SJSA1 (cell line): Measurements from ENCODE around the gene LIMCH1. TPM values are rescaled to one million over a fixed set of nuclear protein-coding genes. Genes with fewer than 3 reads are reported as not detected.

ENCODE experiments used
- DNase-seq, 2 experiments: peaks; one replicate each; pipeline ENCODE4 v3.0.0-alpha.2; 2015 to 2020; ENCODE audit warnings: low spot score in 2 of 2, low read depth in 1 of 2
- H3K27ac ChIP-seq: fragments of 250-450 bp; sonication (Bioruptor Pico); 2 replicates; pipeline ENCODE4 v1.5.1; 2020; ENCODE audit warnings: mild to moderate bottlenecking, moderate library complexity
- H3K27me3 ChIP-seq: fragments of 250-450 bp; sonication (Bioruptor Pico); replicated peaks from 2 replicates; pipeline ENCODE4 v1.5.1; 2020; ENCODE audit warnings: mild to moderate bottlenecking, moderate library complexity
- H3K36me3 ChIP-seq: fragments of 250-450 bp; sonication (Bioruptor Pico); 2 replicates; pipeline ENCODE4 v1.5.1; 2020; ENCODE audit warnings: mild to moderate bottlenecking
- H3K4me1 ChIP-seq: fragments of 250-450 bp; sonication (Bioruptor Pico); replicated peaks from 2 replicates; pipeline ENCODE4 v1.6.1; 2021; ENCODE audit warnings: mild to moderate bottlenecking
- H3K4me3 ChIP-seq: fragments of 250-450 bp; sonication (Bioruptor Pico); 2 replicates; pipeline ENCODE4 v1.5.1; 2020; ENCODE audit warnings: mild to moderate bottlenecking
- H3K9me3 ChIP-seq: fragments of 250-450 bp; sonication (Bioruptor Pico); replicated peaks from 2 replicates; pipeline ENCODE4 v1.5.1; 2020; ENCODE audit warnings: mild to moderate bottlenecking
- total RNA-seq: library from RNA; depleted of rRNA; stranded (reverse); fragments of >200 nt; shearing (Covaris generic); gene quantifications from 2 replicates; pipeline ENCODE4 v1.2.3, GENCODE V29; 2014; rRNA removed

Gene LIMCH1
- total RNA-seq, 1 experiment from 2014 or later, result 27.7 TPM

DNA sequence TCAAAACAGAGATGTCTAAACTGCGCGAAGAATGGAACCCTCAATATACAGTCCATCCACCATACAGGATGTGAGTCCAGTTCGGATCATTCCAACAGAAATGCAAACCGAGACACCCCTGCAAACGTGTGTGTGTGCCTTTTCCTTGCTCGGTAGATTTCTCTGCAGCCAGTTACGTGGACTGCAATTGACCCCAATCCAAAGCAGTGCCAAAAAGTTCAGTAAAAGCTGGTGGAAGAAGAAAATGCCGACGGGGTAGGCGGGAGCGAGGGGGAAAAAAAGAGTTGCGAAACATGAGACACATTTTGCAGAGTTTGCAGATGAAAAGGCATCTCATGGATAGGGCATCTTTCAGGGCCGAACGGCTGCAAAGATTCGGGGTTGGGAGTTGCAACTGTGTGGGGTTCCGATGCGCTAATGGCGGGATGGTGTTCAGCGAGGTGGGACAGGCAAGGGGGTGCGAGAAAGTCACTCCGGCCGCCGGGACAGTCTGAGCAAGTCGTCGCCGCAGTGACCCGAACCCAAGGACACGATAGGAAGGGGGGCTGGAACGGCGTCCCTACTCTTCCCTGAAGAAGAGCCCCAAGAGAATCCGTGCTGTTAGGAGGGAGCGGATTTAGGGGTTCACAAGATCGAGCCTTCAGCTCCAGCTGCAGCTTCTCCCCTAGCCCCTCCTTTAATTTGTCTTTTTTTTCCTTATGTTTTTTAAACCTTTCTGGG, 206.8 kb downstream of the LIMCH1 start:
- Histone ChIP-seq H3K36me3 (no peaks in the 10 kb centered on the region), H3K27me3 (peaks cover 26% of the 10 kb centered on the region), H3K4me3 (no peak overlapping the region), H3K9me3 (no peaks in the 10 kb centered on the region), H3K4me1 (no peaks in the 10 kb centered on the region), H3K27ac (no peak overlapping the region)
- DNase-seq, result no peak

- no peaks in the 10 kb centered on the region for H3K36me3 ChIP-seq
- no peak overlapping the region for H3K27ac ChIP-seq
- H3K27me3 ChIP-seq, result peaks cover 27% of the 10 kb centered on the region
- DNase-seq, result no peak
- no peaks in the 10 kb centered on the region for H3K9me3 ChIP-seq
- H3K4me1 ChIP-seq, result no peaks in the 10 kb centered on the region
- H3K4me3 ChIP-seq, result no peak overlapping the region
Measured at GRCh38 chr4:41745292-41746024, 207.5 kb downstream of the LIMCH1 start.

GRCh38 chr4:41746025-41746439, 208.1 kb downstream of the LIMCH1 start:
- no peak overlapping the region for H3K27ac ChIP-seq
- DNase-seq, result no peak
- peaks cover 28% of the 10 kb centered on the region for H3K27me3 ChIP-seq

GRCh38 chr4:41746440-41747229, 208.7 kb downstream of the LIMCH1 start:
- Histone ChIP-seq H3K9me3 (no peaks in the 10 kb centered on the region), H3K27ac (no peak overlapping the region), H3K4me1 (no peaks in the 10 kb centered on the region), H3K36me3 (no peaks in the 10 kb centered on the region), H3K27me3 (peaks cover 28% of the 10 kb centered on the region), H3K4me3 (no peak overlapping the region)
- no peak for DNase-seq

More at GRCh38 chr4:41746025-41746439, 208.1 kb downstream of the LIMCH1 start:
- Histone ChIP-seq H3K4me1 (no peaks in the 10 kb centered on the region), H3K36me3 (no peaks in the 10 kb centered on the region), H3K9me3 (no peaks in the 10 kb centered on the region), H3K4me3 (no peak overlapping the region)

- Histone ChIP-seq H3K9me3 (no peaks in the 10 kb centered on the region), H3K36me3 (no peaks in the 10 kb centered on the region), H3K27ac (no peak overlapping the region), H3K4me3 (no peak overlapping the region), H3K4me1 (no peaks in the 10 kb centered on the region), H3K27me3 (peaks cover 32% of the 10 kb centered on the region)
- DNase-seq, result no peak
Measured at GRCh38 chr4:41747230-41748055, 209.5 kb downstream of the LIMCH1 start.

- Histone ChIP-seq H3K9me3 (no peaks in the 10 kb centered on the region), H3K36me3 (no peaks in the 10 kb centered on the region), H3K27me3 (peaks cover 32% of the 10 kb centered on the region), H3K4me3 (no peak overlapping the region), H3K4me1 (no peaks in the 10 kb centered on the region), H3K27ac (no peak overlapping the region)
- no peak for DNase-seq
Measured at GRCh38 chr4:41748074-41748570, 210.2 kb downstream of the LIMCH1 start.

DNA sequence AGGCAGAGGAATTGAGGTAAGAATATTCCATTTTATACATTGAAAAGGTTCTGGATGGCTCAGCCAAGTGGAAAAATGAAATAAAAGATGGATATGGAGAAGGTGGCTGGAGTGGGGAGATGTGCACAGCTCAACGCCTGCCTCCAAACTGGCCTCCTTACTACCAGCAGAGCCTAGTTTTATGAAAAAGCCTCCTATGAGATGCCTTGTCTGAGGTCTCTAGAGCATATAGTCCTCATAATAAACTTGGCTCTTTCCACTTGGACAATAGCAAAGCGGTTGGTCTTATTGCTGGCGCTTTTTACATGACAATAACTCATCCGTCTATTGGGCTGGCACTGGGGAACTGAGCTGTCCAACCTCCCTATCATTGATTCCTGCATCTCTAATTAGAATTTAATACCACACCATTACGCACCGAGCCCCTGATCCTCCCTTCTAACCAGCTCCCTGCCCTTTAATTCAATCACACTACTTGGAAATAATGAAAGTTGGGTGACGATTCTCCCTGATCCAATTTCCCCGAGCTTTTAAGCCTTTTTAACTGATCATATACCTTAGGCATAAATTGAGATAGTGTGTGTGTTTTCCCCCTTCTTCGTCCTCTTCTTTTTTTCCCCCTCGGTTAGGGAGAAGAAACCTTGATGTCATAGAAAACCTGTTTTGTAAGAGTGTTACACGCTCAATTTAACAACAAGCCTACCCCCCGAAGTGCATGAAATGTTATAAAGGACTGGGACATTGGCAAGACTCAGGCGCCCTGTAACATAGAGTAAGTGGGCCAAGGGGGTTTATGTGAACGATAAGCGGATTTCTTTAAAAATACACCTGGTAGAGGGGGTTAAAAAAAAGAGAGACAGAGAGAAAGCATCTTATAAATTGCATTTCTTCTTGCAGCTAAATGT, 210.9 kb downstream of the LIMCH1 start, which contains the start of gene PHOX2B:
PHOX2B (minus strand) TSS at position 155 of the 905 bp plus-strand sequence; CDS start at position 40, 115 bp downstream.
- H3K27ac ChIP-seq, result no peak within 1 kb of the TSS
- H3K27me3 ChIP-seq, result peaks cover 32% of the 10 kb centered on the region
- H3K9me3 ChIP-seq, result no peaks in the 10 kb centered on the region
- no peak for DNase-seq
- H3K36me3 ChIP-seq, result no peaks in the 10 kb centered on the region
- no peaks in the 10 kb centered on the region for H3K4me1 ChIP-seq
- no peak within 1 kb of the TSS for H3K4me3 ChIP-seq

DNA sequence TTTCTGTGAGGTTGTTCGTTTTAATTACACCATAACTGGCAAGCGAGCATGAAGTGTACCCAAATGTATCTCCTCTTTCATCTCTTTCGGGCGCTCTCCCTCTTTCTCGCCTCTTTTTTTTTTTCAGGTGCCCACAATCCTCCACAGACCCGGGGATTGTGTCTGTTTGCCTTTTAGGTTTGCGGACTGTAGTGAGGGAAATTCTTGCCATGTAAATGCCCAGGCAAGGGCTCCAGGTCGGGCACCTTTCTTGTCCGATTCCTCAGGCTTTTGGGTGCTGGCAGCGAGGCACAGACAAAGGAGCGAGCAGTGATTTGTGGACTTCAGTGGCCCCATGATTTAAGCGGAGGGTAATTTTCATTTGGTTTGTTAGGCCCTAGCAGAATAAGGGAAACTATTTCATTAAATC, 211.7 kb downstream of the LIMCH1 start:
- no peak overlapping the region for H3K4me3 ChIP-seq
- H3K27ac ChIP-seq, result no peak overlapping the region
- H3K4me1 ChIP-seq, result no peaks in the 10 kb centered on the region
- no peaks in the 10 kb centered on the region for H3K9me3 ChIP-seq
- peaks cover 32% of the 10 kb centered on the region for H3K27me3 ChIP-seq
- no peaks in the 10 kb centered on the region for H3K36me3 ChIP-seq
- no peak for DNase-seq

Other genes with a start within 250 kb of the LIMCH1 start
- gene PHOX2B, start 210.6 kb downstream of the LIMCH1 start, total RNA-seq, result not detected in 2 replicates